Neural cell (in vitro differentiated cells): ENCODE measurements around the gene COL6A2.

ENCODE experiments used
- EP300 ChIP-seq: fragments of 450-650 bp; conservative IDR thresholded peaks from 2 replicates; pipeline ENCODE4 v1.6.1; 2014; ENCODE audit warnings: antibody characterized with exemption, mild to moderate bottlenecking, moderate library complexity; ENCODE audit not compliant: poor library complexity, severe bottlenecking
- MXI1 ChIP-seq: fragments of 450-650 bp; conservative IDR thresholded peaks from 2 replicates; pipeline ENCODE4 v1.6.1; 2014; ENCODE audit warnings: antibody characterized with exemption, mild to moderate bottlenecking; ENCODE audit not compliant: poor library complexity, severe bottlenecking
- TF ChIP-seq, protein P1 (sequence below): fragments of 450-650 bp; IDR thresholded peaks from 2 replicates; pipeline ENCODE4 v1.5.1; 2014; ENCODE audit warnings: antibody characterized with exemption, mild to moderate bottlenecking, moderate library complexity; ENCODE audit not compliant: poor library complexity, severe bottlenecking

DNA sequence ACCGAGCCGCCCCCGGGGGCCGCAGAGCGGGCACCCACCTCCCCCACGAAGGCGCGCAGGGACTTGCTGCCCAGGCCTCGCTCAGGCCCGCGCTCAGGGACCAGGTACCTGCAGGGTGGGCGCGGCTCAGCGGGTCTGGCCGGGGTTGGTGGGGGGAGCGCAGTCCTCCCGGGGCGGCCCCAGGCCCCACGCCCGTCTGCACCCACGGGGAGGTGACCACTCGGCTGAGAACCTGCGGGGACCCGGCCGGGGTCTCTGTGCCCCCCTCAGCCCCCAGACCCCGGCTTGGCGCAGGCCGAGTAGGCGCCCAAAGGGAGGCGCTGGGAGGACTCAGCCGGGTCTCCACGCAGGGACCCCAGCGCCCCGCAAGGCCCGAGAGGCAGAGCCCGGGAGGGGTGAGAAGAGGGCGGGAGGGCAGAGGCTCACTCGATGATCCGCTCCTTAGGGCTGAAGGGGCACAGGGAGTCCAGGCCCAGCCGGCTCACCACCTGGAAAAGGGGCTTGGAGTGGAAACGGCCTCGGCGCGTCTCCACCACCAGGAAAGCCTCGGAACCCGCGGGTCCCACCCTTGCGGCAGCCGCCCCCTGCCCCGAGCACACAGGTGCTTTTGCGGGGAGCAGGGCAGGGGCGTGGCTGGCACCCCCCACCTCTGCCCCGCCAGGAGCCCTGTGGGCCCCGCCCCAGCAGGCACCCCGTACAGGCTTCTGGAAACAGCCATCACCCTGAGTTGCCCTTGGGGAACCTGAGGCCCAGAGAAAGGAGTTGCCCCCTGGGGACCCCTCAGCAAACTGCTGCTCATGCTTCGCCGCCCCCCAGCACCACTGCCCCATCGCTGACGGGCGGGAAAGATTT is 48.2 kb downstream of the COL6A2 start:
- TF ChIP-seq MXI1 (no peak), EP300 (no peak)
- TF ChIP-seq, protein P1, sequence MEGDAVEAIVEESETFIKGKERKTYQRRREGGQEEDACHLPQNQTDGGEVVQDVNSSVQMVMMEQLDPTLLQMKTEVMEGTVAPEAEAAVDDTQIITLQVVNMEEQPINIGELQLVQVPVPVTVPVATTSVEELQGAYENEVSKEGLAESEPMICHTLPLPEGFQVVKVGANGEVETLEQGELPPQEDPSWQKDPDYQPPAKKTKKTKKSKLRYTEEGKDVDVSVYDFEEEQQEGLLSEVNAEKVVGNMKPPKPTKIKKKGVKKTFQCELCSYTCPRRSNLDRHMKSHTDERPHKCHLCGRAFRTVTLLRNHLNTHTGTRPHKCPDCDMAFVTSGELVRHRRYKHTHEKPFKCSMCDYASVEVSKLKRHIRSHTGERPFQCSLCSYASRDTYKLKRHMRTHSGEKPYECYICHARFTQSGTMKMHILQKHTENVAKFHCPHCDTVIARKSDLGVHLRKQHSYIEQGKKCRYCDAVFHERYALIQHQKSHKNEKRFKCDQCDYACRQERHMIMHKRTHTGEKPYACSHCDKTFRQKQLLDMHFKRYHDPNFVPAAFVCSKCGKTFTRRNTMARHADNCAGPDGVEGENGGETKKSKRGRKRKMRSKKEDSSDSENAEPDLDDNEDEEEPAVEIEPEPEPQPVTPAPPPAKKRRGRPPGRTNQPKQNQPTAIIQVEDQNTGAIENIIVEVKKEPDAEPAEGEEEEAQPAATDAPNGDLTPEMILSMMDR: no peak
